ENCODE data around the gene ZFP36L2.

Gene ZFP36L2

DNA sequence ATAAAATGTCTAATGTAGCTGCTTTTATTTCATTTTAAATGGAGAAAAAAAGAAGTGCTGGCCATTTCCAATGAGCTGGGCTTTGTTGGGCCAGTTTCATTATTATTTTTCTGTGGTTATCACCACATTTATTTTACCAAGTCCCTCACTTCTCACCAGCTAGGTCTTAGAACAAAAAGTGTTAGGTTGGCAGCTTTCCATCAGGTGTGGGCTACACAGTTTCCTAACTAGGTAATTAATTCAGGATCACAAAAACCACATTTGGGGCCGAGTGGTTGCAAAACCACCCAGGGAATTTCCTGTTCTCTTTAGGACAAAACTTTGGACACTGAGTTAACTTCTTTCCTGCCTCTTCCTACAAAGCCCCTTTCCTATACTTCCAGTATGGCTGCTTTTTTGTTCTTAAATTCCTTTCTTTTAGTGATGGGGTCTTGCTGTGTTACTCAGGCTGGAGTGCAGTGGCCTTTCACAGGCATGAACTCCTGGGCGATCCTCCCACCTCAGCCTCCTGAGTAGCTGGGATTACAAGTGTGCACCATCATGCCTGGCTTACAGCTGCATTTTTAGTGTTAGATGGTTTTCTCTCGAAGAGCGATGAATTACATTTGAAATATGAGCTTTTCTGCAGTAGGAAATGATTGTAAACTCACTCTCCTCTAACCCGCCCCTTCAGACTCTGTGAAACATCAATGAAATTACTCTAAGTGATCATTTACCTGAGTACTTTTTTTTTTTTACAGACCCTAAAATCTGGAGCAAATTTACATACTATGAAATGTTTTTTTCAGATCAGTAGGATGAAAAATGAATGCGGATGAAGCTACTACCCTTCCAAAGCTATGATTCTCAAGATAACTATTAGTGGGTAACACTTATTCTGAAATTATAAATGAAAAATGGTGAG is 2.6 kb upstream of the ZFP36L2 start:
- H3K4me3 ChIP-seq (ENCODE audit: low read depth, low read length): no peak overlapping the region
- TF ChIP-seq, protein P1, sequence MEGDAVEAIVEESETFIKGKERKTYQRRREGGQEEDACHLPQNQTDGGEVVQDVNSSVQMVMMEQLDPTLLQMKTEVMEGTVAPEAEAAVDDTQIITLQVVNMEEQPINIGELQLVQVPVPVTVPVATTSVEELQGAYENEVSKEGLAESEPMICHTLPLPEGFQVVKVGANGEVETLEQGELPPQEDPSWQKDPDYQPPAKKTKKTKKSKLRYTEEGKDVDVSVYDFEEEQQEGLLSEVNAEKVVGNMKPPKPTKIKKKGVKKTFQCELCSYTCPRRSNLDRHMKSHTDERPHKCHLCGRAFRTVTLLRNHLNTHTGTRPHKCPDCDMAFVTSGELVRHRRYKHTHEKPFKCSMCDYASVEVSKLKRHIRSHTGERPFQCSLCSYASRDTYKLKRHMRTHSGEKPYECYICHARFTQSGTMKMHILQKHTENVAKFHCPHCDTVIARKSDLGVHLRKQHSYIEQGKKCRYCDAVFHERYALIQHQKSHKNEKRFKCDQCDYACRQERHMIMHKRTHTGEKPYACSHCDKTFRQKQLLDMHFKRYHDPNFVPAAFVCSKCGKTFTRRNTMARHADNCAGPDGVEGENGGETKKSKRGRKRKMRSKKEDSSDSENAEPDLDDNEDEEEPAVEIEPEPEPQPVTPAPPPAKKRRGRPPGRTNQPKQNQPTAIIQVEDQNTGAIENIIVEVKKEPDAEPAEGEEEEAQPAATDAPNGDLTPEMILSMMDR (IDR thresholded peaks at IDR 0.05; ENCODE audit: insufficient read depth, low read depth, low read length, missing control alignments): no peak
- DNase-seq (ENCODE audit: low read depth): peak; percentile 69

DNA sequence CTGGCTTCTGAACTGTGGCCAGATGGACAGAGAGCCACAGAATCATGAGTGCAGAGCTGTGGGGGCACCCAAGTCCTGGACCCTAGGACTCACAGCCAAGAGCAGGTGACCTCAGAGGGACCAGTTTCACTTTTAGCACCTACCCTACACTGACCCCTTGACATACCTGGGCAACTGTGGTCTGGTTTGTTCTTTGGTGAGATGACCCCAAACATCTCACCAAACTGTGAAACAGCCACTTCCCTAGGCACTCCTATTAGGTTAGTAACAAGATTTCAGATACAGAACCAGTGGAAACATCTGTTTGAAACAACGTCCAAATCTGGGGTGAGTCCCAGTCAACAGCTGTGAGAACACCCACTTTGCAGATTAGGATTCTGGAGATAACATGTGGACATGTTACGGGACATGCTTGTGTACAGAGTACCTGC is 1.9 kb upstream of the ZFP36L2 start:
- H3K4me3 ChIP-seq (ENCODE audit: low read depth, low read length): peak overlapping the region; percentile 96
- DNase-seq (ENCODE audit: low read depth): peak; percentile 58
- TF ChIP-seq, protein P1 (IDR thresholded peaks at IDR 0.05; ENCODE audit: insufficient read depth, low read depth, low read length, missing control alignments): no peak

DNA sequence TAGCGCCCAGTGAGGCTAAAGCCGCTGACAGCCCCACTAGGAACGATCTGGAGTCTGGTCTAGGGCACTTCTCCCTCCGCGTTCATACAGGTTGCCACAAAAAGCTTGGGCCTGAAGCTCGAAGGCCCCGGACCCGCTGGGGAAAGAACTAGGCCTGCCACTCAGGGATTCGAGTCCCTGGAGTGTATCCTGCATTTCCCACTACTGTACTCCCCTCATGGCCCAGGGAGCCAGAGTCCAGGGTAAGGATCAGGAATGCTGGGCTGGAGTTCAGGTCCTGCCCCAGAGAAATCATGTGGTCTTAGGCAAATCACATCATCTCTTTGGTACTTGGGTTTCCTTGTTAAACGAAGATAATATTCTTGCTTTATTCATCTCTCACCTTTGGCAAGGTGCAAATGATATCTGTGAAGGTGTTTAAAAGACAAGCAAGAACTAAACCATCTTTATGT is 1.4 kb upstream of the ZFP36L2 start:
- H3K4me3 ChIP-seq (ENCODE audit: low read depth, low read length): peak overlapping the region; percentile 96
- TF ChIP-seq, protein P1 (IDR thresholded peaks at IDR 0.05; ENCODE audit: insufficient read depth, low read depth, low read length, missing control alignments): no peak
- no peak for DNase-seq (ENCODE audit: low read depth)

DNA sequence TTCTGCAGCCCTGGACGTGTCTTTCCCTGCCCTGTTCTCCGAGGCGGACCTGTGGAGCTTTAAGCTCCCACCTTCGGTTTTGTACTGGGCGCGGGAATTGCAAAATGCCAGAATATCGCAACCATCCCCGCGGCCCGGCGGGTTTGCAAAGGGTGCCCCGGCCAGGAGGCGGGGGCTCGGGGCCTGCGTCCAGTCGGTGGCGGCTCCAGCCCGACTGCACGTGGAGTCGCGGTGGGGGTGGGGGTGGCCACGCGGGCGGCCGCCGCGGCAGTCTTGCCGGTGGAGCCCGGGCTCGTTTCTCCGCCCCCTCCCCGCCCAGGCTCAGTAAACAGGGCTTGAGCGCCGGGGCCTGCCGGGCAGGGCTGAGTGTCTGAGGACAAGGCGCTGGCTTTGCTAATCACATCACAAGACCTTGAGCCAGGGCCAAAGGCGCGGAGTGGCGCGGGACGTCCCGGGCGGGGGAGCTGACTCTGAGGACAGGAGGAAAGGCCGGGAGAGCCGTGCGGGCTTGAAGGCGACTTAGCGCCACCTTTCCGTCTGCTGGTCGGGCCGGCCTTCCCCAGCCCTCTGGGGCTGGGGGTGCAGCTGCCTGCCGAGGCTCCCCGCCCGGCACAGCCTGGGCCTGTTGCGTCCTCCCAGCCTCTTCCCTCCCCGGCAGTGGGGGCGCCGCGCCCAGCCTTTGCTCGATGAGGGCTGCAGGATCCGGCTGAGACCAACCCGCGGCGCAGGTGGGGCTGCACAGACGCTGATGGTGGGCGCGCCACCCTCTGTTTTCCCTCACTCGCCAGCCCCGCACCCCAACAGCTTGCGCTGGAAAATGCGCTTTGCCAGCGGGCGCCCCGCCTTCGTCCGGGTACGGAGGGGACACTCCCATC is 786 bp upstream of the ZFP36L2 start:
- DNase-seq (ENCODE audit: low read depth): peak; percentile 83
- TF ChIP-seq, protein P1 (IDR thresholded peaks at IDR 0.05; ENCODE audit: insufficient read depth, low read depth, low read length, missing control alignments): peak; percentile 13
- peak overlapping the region; percentile 96 for H3K4me3 ChIP-seq (ENCODE audit: low read depth, low read length)

DNA sequence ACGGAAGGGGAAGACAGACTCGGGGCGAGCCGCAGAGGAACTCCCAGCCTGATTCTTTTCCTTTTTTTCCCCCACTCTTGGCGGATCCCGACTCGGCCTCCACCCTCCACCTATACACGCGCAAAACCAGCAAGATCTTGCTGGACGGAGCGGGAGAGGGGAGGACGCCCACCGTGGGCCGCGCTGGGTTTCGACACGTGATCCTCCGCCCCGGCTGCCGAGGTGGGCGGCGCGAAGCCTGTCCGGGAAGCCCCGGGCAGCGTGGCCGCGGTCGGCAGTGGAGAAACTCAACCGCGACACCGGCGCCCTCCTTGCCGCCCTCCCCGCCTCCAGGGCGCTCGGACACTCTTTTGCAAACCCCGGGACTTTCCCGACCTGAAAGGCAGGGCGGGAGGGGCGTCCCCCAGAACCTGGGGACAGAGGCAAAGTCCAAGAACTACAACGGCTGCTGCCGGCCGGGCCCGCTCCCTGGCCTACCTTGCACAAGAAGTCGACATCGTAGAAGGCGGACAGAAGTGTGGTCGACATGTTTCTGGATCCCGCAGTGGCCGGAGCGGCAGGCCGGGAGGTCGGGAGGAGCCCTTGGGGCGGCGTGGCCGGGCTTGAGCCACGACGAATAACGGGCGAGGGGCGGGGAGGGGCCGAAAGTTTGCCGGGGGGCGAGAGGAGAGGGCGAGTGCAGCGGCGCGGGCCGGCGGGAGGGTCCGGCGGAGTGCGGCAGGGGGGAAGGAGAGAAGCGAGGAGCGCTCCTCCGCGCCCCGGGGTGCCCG is 433 bp downstream of the ZFP36L2 start:
- peak; percentile 89 for DNase-seq (ENCODE audit: low read depth)
- H3K4me3 ChIP-seq (ENCODE audit: low read depth, low read length): peak overlapping the region; percentile 91
- TF ChIP-seq, protein P1 (IDR thresholded peaks at IDR 0.05; ENCODE audit: insufficient read depth, low read depth, low read length, missing control alignments): no peak

DNA sequence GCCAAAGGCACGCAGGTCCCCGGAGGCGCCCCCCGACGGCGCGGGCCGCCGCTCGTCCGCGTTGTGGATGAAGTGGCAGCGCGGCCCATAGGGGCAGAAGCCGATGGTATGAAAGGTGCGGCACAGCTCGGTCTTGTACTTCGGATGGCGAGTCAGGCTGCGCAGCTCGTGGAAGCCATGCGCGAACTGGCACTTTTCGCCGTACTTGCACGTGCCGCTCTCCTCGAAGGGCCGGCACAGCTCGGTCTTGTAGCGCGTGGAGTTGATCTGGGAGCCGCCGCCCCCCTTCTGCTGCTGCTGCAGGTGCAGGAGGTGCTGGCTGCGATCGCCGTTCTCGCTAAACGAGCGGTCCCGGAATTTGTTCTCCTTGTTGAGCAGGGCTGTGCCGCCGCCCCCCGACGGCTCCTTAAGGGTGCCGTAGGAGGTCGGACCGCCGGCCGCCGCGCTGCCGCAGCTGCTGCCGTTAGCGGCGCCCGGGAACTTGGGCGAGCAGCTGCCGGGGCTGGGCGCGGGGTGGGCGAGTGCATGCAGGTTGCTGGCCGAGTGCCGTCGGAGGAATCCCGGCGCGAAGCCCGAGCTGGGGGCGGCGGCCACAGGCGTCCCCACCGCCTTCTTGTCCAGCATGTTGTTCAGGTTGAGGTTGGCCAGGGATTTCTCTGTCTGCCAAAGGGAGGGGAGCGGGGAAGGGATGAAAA is 1.2 kb downstream of the ZFP36L2 start:
- TF ChIP-seq, protein P1 (IDR thresholded peaks at IDR 0.05; ENCODE audit: insufficient read depth, low read depth, low read length, missing control alignments): no peak
- peak overlapping the region; percentile 91 for H3K4me3 ChIP-seq (ENCODE audit: low read depth, low read length)
- peak; percentile 77 for DNase-seq (ENCODE audit: low read depth)
